NOMO-1 treated with DMSO at 0.1 percent for 48 hours (cell line): ENCODE results near the gene AKR1A1.
"Not testable (repeated sequence)": the region's sequence is repeated elsewhere in the genome, so short reads cannot be mapped to it uniquely, and the experiment has no call there.

Experiments
- DNase-seq: peaks from one replicate; lab custom pipeline; 2025; ENCODE audit not compliant: unreplicated experiment; lab: John Stamatoyannopoulos, UW

The AKR1A1 gene

DNA sequence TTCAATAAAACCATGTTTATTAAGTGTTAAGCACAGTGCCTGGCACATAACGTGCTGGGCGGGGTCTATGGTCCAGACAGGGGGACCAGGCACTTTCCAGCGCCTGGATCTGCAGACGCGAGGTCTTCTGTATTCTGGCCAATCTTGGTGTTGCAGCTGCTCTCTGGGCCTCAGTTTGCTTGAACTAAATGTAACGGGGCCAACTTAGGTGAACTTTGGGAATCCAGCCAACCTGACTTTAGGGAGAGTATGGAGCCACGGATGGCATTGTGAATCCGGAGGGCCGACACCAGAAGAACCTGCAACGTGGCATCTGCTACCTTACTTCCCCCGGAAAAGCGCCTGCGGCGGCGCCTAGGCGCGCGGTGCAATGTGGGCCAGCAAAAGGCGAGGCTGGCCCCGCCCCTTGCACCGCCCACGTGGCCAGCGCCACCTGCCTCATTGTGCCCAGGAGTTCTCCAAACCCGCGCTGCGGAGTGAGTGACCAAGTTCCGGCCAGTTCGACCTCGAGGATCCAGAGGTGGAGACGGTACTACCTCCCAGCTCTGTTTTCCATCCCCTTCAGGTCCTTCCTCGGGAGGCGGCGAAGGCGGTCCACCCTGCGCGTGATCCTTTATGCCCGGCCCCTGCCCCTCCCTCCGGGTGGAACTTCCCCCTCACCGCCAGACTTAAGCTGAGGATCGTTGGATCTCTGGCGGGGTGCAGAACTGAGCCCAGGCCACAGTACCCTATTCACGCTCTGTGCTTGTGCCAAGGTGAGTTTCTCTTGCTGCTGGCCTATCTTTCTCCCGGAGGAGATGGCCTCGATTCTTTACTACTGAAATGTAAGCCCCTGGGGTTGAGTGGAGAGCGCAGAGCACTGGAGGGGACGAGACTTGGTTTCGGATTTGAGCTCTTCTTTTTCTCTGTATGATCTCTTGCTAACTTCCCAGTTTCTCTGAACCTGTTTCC lies at the start of gene AKR1A1:
TSS of gene AKR1A1 (plus strand) at position 426 of the 951 bp plus-strand sequence. CDS start 10,969 bp downstream, outside the sequence.
- DNase-seq, result peak; percentile 87

DNA sequence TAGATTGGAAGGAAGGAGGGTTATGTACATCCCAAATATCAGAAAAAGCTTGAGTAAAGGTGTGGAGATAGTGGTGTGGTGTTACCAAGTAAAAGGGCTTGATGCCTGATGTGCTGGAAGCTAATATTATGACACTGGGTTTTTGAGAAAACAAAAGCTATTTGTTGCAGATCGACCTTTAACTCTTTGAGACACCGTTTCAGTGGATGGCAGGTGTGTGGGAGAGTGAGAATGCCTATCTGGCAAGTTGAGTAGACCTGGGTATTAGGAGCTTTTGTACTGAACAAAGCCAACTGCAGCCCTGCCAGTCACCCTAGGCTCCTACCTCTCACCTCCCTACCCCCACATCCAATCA lies 49.1 kb upstream of the AKR1A1 start:
- no peak for DNase-seq

DNA sequence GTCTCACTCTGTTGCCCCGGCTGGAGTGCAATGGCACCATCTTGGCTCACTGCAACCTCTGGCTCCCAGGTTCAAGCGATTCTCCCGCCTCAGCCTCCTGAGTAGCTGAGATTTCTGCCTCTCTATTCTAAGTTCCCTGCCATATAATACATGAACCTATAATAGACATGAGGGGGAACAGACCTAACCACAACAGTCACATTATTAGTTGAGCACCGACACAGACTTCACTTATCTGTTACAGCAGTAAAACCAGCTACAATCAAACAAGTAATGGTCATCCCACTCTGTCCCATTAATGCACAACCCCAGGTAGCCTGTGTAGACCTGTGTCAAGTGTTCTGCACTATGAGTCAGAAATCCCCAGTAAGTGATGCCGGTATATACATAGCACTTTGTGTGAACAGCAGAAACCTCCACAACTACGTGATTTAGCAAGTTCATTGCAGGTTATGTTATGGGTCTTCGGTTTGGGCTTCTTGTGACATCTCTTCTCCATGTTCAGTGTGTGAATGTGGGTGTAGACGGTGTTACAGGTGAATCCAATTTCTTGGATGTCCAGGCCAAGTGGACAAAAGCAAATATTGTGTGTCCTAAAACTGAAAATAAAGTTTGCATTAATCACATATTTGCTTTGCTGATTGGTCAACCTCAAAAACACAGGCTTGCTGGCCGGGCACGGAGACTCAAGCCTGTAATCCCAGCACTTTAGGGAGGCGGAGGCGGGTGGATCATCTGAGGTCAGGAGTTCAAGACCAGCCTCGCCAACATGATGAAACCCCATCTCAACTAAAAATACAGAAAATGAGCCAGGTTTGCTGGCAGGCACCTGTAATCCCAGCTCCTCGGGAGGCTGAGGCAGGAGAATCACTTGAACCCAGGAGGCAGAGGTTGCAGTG lies 46.9 kb upstream of the AKR1A1 start:
- no peak for DNase-seq

DNA sequence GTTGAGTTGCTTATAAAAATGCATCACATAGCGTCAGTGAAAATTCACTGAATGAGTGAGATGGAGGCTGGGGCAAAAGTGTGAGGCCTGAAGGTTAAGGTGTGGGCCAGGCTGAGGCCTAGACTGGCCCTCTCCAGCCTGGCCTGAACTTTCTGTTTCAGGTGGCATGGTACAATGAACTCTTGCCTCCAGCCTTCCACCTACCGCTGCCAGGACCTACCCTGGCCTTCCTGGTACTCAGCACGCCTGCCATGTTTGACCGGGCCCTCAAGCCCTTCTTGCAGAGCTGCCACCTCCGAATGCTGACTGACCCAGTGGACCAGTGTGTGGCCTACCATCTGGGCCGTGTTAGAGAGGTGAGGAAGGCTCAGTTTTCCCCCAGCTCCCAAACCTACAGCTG lies 43.4 kb upstream of the AKR1A1 start:
- no peak for DNase-seq

DNA sequence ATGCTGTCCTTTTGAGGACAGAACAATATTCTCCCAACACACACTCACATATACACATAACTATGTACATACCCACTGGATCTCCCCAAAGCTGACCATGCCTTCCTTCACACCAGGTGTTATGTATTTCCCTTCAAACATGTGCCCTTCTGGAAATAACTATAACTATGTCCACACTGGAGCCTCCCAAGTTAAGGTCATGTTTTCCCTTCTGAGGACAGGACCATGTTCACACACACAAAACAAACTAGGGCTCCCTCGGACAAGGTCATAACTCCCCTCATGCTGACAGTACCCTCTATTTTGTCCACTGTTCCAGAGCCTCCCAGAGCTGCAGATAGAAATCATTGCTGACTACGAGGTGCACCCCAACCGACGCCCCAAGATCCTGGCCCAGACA lies 42.7 kb upstream of the AKR1A1 start:
- DNase-seq, result no peak

DNA sequence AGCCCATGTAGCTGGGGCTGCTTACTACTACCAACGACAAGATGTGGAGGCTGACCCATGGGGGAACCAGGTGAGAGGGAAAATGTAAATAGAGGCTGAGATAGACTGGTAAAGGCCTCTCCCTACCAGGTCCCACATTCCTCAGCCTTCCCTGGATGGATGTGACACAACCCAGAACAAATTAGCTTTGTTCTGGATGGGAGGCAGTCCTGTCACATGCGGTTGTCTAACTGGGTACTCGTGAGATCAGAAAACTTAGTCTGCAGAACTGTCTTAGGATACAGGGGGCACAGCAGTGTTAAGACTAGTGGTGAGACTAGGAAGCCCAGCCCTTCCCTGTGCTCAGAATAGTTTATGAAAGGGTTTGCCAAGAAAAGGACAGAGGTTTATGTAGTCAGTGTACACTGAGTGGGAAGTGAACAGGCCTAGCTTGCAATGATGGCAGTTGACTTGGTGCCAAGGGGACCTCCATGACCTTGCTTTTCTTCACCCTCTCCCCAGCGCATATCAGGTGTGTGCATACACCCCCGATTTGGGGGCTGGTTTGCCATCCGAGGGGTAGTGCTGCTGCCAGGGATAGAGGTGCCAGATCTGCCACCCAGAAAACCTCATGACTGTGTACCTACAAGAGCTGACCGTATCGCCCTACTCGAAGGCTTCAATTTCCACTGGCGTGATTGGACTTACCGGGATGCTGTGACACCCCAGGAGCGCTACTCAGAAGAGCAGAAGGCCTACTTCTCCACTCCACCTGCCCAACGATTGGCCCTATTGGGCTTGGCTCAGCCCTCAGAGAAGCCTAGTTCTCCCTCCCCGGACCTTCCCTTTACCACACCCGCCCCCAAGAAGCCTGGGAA lies 42.1 kb upstream of the AKR1A1 start:
- DNase-seq, result no peak

DNA sequence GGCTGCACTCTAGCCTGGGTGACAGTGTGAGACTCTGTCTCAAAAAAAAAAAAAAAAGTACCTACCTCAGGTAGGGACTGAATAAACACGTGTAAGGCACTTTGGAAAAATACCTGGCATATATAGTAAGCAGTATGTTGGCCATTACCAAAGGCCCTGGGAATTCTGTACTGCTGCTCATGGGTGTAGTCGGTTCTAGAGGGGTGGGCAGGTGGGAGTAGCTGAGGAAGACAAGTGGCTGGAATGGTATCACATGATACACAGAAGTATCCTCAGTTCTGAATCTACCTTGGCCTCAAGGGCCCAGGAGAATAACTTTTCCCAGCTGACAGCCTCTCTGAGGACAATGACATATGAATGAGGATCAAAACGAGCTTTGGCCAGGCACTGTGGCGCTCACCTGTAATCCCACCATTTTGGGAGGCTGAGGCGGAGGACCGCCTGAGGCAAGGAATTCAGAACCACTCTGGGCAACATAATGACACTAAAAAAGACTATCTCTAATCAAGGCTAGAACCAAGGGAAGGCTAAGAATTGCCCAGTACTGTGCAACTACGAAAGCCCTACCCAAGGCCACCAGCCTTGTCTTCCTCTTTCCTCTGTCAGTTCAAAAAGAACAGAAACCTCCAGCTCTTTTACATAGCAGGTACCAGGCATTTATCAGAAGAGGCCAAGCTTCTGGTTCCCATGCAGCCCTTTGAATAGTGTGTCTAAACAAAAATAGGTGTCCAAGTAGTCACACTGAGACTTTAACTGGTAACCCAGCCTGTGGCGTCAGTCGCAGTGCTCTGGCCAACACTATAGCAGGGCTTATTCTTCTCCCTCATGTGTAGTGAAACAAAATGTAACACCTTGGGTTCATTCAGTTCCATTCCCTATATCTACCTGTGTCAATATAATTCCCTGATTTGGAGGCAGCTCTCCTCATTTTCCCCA lies 40.3 kb upstream of the AKR1A1 start:
- DNase-seq, result no peak

DNA sequence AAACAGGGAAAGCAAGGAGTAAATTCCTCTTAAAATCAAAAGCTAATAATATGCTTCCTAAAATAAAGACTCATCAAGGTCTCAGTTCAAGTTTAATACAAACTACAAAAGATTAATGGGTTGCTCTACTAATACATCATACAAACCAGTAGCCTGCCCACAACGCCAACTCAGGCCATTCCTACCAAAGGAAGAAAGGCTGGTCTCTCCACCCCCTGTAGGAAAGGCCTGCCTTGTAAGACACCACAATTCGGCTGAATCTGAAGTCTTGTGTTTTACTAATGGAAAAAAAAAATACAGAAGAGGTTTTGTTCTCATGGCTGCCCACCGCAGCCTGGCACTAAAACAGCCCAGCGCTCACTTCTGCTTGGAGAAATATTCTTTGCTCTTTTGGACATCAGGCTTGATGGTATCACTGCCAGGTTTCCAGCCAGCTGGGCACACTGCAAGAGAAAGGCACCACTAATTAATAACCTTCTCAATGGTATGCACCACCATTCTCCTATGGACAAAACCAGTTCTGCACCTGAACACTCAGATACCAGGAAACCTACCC lies 39.6 kb upstream of the AKR1A1 start:
- DNase-seq, result no peak

DNA sequence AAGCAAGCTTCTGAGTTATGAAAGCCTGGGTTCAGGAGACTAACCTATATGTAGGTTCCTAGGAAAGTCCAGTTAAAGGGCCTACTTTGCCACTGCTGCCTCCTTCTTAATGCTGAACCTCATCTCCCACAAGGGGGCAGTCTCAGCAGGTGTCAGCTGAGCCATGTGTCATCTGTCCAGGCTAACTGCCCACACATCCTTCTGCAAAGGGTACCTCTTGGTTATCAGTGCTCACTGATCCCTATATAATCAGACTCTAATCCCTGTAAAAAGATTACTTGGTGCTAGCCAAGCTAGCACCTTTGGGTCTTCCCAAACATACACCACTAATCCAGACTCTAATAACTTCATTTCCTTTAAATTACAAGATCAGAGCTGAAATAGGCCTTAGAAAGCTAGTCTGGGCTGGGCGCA lies 38.0 kb upstream of the AKR1A1 start:
- peak; percentile 22 for DNase-seq

DNA sequence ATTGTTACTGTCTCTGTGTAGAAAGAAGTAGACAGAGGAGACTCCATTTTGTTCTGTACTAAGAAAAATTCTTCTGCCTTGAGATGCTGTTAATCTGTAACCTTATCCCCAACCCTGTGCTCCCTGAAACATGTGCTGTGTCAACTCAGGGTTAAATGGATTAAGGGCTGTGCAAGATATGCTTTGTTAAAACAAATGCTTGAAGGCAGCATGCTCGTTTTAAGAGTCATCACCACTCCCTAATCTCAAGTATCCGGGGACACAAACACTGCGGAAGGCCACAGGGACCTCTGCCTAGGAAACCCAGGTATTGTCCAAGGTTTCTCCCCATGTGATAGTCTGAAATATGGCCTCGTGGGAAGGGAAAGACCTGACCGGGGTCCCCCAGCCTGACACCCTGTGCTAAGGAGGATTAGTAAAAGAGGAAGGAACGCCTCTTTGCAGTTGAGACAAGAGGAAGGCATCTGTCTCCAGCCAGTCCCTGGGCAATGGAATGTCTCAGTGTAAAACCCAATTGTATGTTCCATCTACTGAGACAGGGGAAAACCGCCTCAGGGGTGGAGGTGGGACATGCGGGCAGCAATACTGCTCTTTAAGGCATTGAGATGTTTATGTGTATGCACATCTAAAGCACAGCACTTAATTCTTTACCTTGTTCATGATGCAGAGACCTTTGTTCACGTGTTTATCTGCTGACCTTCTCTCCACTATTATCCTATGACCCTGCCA lies 36.9 kb upstream of the AKR1A1 start:
- not testable (repeated sequence) for DNase-seq

DNA sequence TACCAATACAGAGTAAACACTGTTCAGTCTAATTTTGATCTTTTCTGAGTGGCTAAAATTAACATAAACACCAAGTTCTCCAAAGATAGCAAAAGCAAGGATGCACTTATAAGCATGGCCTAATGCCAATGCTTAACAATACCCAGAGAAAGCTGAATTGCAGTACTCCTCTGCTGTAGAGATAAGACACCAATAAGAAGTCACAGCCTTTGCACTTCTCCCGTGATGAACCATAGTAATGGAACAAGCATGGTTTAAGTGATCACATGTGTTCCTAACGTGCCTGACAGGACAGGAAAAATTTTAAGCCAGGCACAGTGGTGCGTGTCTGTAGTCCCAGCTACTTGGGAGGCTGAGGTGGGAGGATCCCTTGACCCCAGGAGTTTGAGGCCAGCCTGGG lies 34.6 kb upstream of the AKR1A1 start:
- no peak for DNase-seq

DNA sequence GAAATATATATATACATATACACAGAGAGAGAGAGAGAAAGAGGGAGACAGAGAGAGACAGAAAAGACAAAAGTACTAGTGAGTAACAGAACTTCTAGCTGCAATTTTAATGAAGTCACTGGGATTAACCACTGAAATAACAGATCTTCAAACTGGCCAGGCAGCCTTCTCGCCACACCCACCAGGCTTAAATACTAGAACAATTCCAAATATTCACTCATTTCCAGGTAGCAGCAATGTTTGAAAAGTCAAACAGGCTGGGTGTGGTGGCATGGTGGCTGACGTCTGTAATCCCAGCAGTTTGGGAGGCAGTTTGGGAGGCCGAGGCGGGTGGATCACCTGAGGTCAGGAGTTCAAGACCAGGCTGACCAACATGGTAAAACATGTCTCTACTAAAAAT lies 34.2 kb upstream of the AKR1A1 start:
- DNase-seq, result no peak

DNA sequence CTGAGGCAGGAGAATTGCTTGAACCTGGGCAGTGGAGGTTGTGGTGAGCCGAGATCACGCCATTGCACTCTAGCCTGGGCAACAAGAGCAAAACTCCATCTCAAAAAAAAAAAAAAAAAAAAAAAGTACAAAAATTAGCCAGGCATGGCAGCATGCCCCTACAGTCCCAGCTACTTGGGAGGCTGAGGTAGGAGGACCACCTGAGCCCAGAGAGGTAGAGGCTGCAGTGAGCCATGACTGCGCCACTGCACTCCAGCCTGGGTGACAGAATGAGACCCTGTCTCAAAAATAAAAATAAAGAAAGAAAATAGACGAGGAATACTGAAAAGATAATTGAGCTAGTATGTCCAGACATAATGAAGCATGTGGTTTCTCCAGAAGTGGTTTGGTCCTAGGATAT lies 32.3 kb upstream of the AKR1A1 start:
- not testable (repeated sequence) for DNase-seq

DNA sequence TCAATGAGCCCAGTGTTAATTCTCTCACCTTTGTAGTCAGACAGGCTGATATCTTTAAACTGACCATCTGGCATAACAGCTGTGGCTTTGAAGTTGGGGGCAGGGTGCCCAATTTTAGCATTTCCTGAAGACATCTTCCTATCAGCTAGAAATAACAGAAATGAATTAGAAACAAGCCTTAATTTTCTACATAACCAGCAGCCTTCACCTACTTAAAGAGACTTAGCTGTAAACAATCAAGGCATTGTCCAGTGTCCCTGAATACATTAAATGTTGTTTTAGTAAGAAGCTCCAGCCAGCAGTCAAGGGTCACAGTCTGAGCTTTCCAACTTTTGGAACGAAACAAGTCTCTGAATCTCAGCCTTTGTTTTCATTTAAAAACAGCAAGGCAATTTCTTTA lies 31.7 kb upstream of the AKR1A1 start:
- no peak for DNase-seq

DNA sequence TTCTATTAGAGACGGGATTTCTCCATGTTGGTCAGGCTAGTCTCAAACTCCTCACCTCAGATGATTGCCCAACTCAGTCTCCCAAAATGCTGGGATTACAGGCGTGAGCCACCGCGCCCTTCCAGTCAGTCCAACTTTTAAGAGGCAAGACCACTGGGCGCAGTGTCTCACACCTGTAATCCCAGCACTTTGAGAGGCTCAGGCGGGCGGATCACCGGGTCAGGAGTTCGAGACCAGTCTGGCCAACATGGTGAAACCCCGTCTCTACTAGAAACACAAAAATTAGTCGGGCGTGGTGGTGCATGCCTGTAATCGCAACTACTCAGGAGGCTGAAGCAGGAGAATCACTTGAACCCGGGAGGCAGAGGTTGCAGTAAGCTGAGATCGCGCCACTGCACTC lies 30.9 kb upstream of the AKR1A1 start:
- not testable (repeated sequence) for DNase-seq

DNA sequence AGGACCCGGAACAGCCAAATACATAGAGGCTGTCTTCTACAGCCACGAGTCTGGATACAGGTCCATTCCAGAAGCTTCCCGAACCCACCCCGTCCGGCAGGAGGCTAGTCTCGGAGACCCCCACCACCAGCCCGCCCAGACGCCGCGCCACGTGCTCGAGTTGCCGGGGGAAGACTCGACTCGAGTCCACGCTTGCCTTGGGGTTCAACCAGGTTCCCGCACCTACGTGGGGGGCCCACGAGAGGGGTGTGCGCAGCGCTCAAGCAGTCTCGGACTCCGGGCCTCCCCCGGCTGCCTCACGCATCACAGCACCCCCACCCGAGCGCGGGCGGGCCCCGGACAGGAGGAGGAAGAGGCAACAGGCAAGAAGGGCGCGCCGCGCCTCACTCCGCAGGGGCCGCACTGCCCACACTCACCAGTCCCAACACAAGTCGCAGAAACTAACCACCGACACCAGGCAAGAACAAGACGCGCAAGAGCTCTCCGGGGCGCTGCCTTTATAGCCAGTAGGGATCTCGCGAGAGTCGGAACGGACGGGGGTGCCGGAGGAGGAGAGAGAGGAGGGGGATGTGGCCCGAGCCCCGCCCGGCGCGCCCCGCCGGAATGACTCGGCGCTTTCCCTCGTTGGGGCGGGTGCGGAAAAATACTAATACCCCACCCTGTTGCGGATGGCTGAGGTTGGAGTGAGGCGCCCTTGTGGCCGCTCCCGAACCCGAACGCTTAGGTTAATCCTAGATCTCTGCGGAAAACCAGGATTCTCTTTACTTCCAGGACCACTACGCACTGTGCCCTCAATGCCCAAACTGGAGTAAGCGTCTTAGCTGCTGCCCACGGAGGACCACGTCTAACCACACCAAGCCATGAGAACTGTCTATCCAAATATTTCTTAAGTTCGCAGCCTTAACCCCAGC lies 29.0 kb upstream of the AKR1A1 start, which contains the start of gene PRDX1:
TSS of gene PRDX1 (minus strand) at position 472 of the 911 bp plus-strand sequence. CDS start 2,841 bp downstream, outside the sequence.
- peak; percentile 95 for DNase-seq

DNA sequence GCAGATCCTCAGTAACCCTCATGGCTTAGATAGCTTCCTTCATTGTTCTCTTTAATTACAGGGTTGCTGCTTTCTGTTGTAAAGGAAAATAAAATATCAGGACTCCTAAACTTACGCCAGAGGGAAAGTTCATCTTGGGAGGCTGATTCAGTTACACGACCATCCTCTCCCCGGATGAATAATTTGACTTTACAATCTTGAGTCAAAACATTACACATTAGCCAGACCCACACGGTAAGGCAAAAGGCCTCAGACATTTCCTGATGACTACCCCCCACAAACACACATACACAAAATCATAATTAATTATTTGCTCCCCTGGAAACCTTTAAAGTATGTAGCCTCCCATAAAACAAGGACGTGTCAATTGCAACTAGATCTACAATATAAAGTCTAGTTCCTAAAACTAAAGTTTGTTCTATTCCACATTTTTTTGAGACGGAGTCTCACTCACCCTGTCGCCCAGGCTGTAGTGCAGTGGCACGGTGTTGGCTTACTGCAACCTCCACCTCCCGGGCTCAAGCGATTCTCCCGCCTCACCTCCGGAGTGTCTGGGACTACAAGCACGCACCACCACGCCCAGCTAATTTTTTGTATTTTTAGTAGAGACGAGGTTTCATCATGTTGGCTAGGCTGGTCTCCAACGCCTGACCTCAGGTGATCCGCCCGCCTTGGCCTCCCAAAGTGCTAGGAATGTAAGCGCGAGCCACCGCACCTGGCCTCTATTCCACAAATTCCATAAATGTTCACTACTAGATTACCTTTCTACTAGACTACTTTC lies 28.1 kb upstream of the AKR1A1 start:
- no peak for DNase-seq
